ENCODE results near the gene BTBD7. TPM values are rescaled to one million over a fixed set of nuclear protein-coding genes. Genes with fewer than 3 reads are reported as not detected.

Gene BTBD7
- total and polyA plus RNA-seq, 2 donors (not counting 1 experiment from before 2014, with no cell fraction given): 8.1 to 48.6 TPM

DNA sequence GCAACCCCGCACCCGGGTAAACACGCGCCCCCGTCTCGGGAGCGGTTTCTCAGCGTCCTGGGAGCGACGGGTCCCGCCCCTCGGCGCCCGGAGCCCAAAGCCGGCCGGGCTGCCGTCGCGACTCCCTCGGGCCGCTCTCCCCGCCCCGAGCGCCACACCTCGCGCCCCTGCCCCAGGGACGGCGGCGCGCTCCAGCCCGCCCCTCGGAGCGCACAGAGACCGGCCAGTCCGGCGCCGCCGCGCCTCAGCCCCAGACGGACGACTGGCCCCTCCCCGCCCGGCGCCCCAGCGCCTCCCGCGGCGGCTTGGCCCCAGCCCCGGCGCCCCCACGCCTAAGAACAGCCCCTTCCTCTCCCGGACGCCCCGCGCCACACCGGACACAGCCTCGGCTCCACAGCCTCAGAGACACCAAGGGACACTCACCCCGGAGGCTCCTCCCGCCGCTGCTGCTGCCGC lies 411 bp downstream of the BTBD7 start:
- H3K4me2 ChIP-seq (replicated peaks; ENCODE audit: low read depth, low read length, poor library complexity, severe bottlenecking): peak overlapping the region; percentile 82
- CTCF ChIA-PET: no interaction called here
- peaks cover 0 to 8% (median 5%) of the 10 kb centered on the region in 3 donors for H3K9me3 ChIP-seq (ENCODE audit: control extremely low read depth in 1 of 3, control insufficient read depth in 2 of 3, insufficient read depth in 1 of 3, low read length in 2 of 3)
- WGBS (ENCODE audit: insufficient coverage): under 1% methylated on average over 61 of the region's 61 CpGs
- intact Hi-C loops (cut with micrococcal nuclease): loop anchor here (2.0 kb wide), 2 partner anchors 218 to 630 kb away; partner anchors contain the start of gene ITPK1
- Mint-ChIP-seq H3K4me3 (peak overlapping the region; percentile 92), H3K27ac (peak overlapping the region; percentile 95), H3K4me1 (peaks cover 53% of the 10 kb centered on the region), H3K27me3 (no peaks in the 10 kb centered on the region), H3K9me3 (ENCODE audit: insufficient read depth) (no peaks in the 10 kb centered on the region)
- POLR2A ChIA-PET: no interaction called here
- no peaks in the 10 kb centered on the region for H3K27me3 ChIP-seq (replicated peaks in 1 of 4; ENCODE audit: control extremely low read depth in 1 of 4, control insufficient read depth in 3 of 4, insufficient read depth in 4 of 4, low read length in 3 of 4)
- DNase-seq (no peak), ATAC-seq (ENCODE audit: low read depth) (peak; percentile 53)
- H3K27ac ChIP-seq (ENCODE audit: low read length in 2 of 2): peak overlapping the region; percentile 59 to 92
- H3K36me3 ChIP-seq (replicated peaks in 1 of 2; ENCODE audit: control extremely low read depth in 1 of 2, control insufficient read depth in 1 of 2, extremely low read depth in 1 of 2, insufficient read depth in 2 of 2, low read length in 1 of 2): no peaks in the 10 kb centered on the region
- H3K4me3 ChIP-seq (ENCODE audit: control extremely low read depth in 1 of 5, extremely low read depth in 1 of 5, insufficient read depth in 1 of 5, low read depth in 2 of 5, low read length in 4 of 5): peak overlapping the region; percentile 66 to 90 (median 81)
- peak overlapping the region; percentile 84 for H3K9ac ChIP-seq (ENCODE audit: low read length)
- peak overlapping the region; percentile 92 for H2AFZ ChIP-seq (ENCODE audit: insufficient read depth, low read depth, low read length, poor library complexity, severe bottlenecking)
- H3K4me1 ChIP-seq (ENCODE audit: control insufficient read depth in 2 of 2, insufficient read depth in 2 of 2, low read length in 2 of 2): peaks cover 19 to 31% of the 10 kb centered on the region in 2 donors
- H4K20me1 ChIP-seq (ENCODE audit: control insufficient read depth, insufficient read depth, low read length, poor library complexity, severe bottlenecking): peaks cover 4% of the 10 kb centered on the region
- peaks cover 52% of the 10 kb centered on the region for H3K79me2 ChIP-seq (ENCODE audit: control insufficient read depth, insufficient read depth, low read length)
- no peak for TF ChIP-seq EZH2 (IDR thresholded peaks at IDR 0.05; ENCODE audit: borderline replicate concordance, insufficient read depth, low read depth, low read length, poor library complexity, severe bottlenecking)
- TF ChIP-seq, protein P1, sequence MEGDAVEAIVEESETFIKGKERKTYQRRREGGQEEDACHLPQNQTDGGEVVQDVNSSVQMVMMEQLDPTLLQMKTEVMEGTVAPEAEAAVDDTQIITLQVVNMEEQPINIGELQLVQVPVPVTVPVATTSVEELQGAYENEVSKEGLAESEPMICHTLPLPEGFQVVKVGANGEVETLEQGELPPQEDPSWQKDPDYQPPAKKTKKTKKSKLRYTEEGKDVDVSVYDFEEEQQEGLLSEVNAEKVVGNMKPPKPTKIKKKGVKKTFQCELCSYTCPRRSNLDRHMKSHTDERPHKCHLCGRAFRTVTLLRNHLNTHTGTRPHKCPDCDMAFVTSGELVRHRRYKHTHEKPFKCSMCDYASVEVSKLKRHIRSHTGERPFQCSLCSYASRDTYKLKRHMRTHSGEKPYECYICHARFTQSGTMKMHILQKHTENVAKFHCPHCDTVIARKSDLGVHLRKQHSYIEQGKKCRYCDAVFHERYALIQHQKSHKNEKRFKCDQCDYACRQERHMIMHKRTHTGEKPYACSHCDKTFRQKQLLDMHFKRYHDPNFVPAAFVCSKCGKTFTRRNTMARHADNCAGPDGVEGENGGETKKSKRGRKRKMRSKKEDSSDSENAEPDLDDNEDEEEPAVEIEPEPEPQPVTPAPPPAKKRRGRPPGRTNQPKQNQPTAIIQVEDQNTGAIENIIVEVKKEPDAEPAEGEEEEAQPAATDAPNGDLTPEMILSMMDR (IDR thresholded peaks at IDR 0.05): no peak

DNA sequence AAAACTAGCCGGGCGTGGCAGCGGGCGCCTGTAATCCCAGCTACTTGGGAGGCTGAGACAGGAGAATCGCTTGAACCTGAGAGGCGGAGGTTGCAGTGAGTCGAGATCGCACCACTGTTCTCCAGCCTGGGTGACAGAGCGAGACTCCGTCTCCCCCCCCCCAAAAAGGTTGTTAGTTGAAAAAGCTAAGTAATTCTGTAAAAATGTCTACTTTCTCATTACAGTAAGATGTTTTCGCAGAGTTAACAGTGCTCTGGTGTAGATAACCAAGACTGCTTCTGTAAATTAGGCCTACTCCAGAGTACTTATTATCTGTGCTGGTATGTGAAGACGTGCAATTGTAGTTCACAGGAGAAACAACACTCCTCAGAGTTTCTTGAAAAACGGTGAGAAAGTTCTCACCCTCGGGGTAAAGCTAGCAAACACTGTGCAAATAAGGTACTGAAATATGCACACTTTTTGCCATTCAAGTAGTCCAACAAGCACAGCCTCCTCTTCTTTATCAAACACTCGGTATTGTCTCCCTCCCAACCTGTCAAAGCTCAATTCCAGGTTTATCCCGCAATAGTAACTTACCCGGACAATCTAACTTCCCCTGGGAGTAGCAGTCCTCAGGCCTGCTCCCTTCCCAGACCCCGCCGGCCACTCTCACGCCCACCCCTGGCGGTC lies 974 bp downstream of the BTBD7 start:
- ChIA-PET CTCF (interaction anchor here (0.6 kb wide), 1 partner anchor 16 kb away, joined by 3 read pairs; no protein-coding TSS in a partner anchor), POLR2A (no interaction called here)
- H3K79me2 ChIP-seq (ENCODE audit: control insufficient read depth, insufficient read depth, low read length): peaks cover 57% of the 10 kb centered on the region
- intact Hi-C loops (cut with micrococcal nuclease): loop anchor here (2.0 kb wide), 2 partner anchors 217 to 631 kb away; partner anchors contain the start of gene ITPK1
- peak overlapping the region; percentile 92 for H2AFZ ChIP-seq (ENCODE audit: insufficient read depth, low read depth, low read length, poor library complexity, severe bottlenecking)
- H3K4me3 Mint-ChIP-seq: peak overlapping the region; percentile 92
- WGBS (ENCODE audit: insufficient coverage): 9% methylated on average over 12 of the region's 21 CpGs
- DNase-seq: no peak
- peaks cover 6% of the 10 kb centered on the region for H4K20me1 ChIP-seq (ENCODE audit: control insufficient read depth, insufficient read depth, low read length, poor library complexity, severe bottlenecking)
- TF ChIP-seq EZH2 (IDR thresholded peaks at IDR 0.05; ENCODE audit: borderline replicate concordance, insufficient read depth, low read depth, low read length, poor library complexity, severe bottlenecking): no peak
- TF ChIP-seq, protein P1 (IDR thresholded peaks at IDR 0.05): no peak
- no peaks in the 10 kb centered on the region for H3K27me3 ChIP-seq (replicated peaks in 1 of 4; ENCODE audit: control extremely low read depth in 1 of 4, control insufficient read depth in 3 of 4, insufficient read depth in 4 of 4, low read length in 3 of 4)
- H3K4me1 Mint-ChIP-seq: peaks cover 57% of the 10 kb centered on the region
- H3K27ac Mint-ChIP-seq: peak overlapping the region; percentile 89
- H3K36me3 ChIP-seq (replicated peaks in 1 of 2; ENCODE audit: control extremely low read depth in 1 of 2, control insufficient read depth in 1 of 2, extremely low read depth in 1 of 2, insufficient read depth in 2 of 2, low read length in 1 of 2): no peaks in the 10 kb centered on the region
- H3K4me3 ChIP-seq (ENCODE audit: control extremely low read depth in 1 of 5, extremely low read depth in 1 of 5, insufficient read depth in 1 of 5, low read depth in 2 of 5, low read length in 4 of 5): peak overlapping the region; percentile 66 to 90 (median 81)
- no peak for ATAC-seq (ENCODE audit: low read depth)
- no peaks in the 10 kb centered on the region for H3K9me3 Mint-ChIP-seq (ENCODE audit: insufficient read depth)
- H3K9me3 ChIP-seq (ENCODE audit: control extremely low read depth in 1 of 3, control insufficient read depth in 2 of 3, insufficient read depth in 1 of 3, low read length in 2 of 3): peaks cover 0 to 2% (median 0%) of the 10 kb centered on the region in 3 donors
- no peaks in the 10 kb centered on the region for H3K27me3 Mint-ChIP-seq
- peaks cover 19 to 31% of the 10 kb centered on the region in 2 donors for H3K4me1 ChIP-seq (ENCODE audit: control insufficient read depth in 2 of 2, insufficient read depth in 2 of 2, low read length in 2 of 2)
- H3K4me2 ChIP-seq (replicated peaks; ENCODE audit: low read depth, low read length, poor library complexity, severe bottlenecking): peak overlapping the region; percentile 82
- H3K27ac ChIP-seq (ENCODE audit: low read length in 2 of 2): peak overlapping the region; percentile 43 to 92
- peak overlapping the region; percentile 84 for H3K9ac ChIP-seq (ENCODE audit: low read length)
